ENCODE results near the gene GBA2. TPM values are rescaled to one million over a fixed set of nuclear protein-coding genes. Genes with fewer than 3 reads are reported as not detected.

Gene GBA2
- total RNA-seq, 4 donors from 2014 or later, result 263 to 474 (median 436) TPM

DNA sequence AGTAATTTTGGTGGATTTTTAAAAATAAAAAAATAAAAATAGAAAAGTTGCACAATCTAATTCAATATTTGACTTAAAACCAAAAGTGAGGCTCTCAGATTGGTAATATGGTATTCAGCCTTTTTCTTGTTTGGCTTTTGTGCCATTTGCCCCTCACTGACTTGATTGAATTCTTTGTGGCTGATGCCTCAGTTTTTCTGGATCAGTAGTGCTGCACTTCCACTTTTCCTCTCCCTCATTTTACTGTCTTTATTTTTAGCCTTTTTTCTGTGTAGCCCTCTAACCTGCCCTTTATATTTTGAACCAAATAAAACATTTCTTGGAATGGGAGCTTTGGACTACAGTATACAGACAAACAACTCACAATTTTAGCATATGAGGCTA is 8.9 kb upstream of the GBA2 start:
- TF ChIP-seq, protein P1, sequence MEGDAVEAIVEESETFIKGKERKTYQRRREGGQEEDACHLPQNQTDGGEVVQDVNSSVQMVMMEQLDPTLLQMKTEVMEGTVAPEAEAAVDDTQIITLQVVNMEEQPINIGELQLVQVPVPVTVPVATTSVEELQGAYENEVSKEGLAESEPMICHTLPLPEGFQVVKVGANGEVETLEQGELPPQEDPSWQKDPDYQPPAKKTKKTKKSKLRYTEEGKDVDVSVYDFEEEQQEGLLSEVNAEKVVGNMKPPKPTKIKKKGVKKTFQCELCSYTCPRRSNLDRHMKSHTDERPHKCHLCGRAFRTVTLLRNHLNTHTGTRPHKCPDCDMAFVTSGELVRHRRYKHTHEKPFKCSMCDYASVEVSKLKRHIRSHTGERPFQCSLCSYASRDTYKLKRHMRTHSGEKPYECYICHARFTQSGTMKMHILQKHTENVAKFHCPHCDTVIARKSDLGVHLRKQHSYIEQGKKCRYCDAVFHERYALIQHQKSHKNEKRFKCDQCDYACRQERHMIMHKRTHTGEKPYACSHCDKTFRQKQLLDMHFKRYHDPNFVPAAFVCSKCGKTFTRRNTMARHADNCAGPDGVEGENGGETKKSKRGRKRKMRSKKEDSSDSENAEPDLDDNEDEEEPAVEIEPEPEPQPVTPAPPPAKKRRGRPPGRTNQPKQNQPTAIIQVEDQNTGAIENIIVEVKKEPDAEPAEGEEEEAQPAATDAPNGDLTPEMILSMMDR (IDR thresholded peaks at IDR 0.05), result no peak
- no peak for TF ChIP-seq POLR2A (IDR thresholded peaks at IDR 0.05)
- Histone ChIP-seq H3K9me3 (no peaks in the 10 kb centered on the region), H3K27ac (peak overlapping the region; percentile 86 to 96 (median 94)), H3K4me1 (peaks cover 0 to 16% (median 9%) of the 10 kb centered on the region in 4 donors), H3K4me3 (peak overlapping the region in 2 of 4 donors; percentile 78 to 85), H3K36me3 (peaks cover 0 to 22% (median 0%) of the 10 kb centered on the region in 3 donors), H3K27me3 (no peaks in the 10 kb centered on the region)
- DNase-seq, result no peak

DNA sequence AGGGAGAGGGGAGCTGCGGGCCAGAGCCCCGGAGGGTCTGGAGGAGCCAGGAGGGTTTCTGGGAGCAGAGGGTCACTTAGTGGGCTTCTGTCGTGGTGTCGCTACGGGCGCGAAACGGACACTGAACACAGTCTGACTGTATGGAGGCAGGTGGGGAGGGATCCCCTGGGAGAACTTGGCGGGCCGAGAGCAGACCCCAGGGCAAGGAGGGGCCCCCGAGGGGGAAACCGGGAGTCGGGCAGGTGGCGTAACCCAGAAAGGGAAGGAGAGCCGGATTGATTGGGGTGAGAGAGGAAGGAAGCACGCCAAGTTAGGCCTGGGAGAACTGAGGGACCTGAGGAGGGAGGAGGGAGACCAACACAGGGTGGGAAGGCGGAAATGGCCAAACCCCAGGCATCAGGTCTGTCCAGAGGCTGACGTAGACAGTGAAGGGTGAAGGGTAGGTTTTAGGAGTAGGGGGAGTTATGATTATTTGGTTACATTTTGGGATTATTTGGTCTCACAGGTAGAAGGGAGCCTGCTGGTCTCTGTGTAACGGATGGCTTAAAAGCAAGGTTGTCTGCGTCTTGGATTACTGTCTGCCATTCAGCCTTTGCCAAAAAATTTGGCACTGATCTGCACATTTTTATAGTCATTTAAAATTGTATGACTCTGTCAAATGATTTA is 8.3 kb upstream of the GBA2 start:
- no peak for TF ChIP-seq POLR2A (IDR thresholded peaks at IDR 0.05)
- TF ChIP-seq, protein P1 (IDR thresholded peaks at IDR 0.05), result no peak
- Histone ChIP-seq H3K4me1 (peaks cover 0 to 16% (median 9%) of the 10 kb centered on the region in 4 donors), H3K4me3 (peak overlapping the region; percentile 69 to 85 (median 79)), H3K36me3 (peaks cover 0 to 27% (median 0%) of the 10 kb centered on the region in 3 donors), H3K9me3 (no peaks in the 10 kb centered on the region), H3K27me3 (no peaks in the 10 kb centered on the region), H3K27ac (peak overlapping the region; percentile 86 to 96 (median 94))
- peak in 2 of 3 donors; percentile 45 to 66 for DNase-seq

DNA sequence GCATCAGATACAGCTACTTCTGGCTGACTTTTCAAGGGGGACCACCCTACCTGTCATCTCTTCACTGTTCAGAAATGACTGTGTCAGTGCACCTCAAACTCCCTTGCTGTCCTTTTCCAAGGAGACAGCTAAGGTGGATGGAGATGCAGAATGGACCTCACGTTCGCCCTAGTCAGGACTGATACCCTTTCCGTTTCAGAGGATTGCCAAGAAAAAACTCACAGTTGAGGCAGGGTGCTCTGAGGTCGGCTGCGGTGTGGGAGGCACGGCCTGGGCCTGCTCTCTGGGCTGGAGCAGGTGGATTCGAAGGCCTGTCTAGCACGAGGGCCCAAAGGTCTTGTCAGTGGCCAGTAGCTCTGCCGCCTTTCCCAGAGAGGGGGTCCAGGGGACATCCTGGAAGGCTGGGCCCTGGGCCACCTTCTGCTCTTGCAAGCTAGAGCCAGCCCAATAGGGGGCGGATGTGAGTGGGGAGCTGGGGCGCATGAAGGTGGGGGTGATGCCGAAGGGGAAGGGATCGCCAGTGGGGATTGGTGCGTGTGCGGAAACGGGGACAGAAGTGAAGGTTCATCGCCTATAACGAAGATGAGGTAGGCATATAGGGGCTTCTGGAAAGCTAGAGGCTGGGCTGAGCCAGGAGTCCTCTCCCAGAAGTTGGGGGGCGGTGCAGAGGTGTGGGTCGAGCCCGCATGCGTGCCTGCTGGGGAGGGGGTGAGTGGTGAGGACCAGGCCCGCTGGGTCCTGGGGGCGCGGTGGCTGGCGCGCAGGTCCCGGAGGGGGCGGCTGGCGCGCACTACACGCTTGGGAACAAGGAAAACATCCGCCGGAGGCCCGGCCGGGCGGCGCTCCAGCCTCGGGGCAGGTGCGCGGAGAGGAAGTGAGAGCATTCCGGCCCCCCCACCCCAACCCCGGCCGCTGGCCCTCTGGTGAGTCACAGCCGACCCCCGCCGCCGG is 7.5 kb upstream of the GBA2 start:
- peak in 1 of 2 donors; percentile 15 for TF ChIP-seq POLR2A (IDR thresholded peaks at IDR 0.05)
- TF ChIP-seq, protein P1 (IDR thresholded peaks at IDR 0.05), result peak; percentile 61 to 83 (median 74)
- Histone ChIP-seq H3K4me1 (peaks cover 0 to 16% (median 9%) of the 10 kb centered on the region in 4 donors), H3K27ac (peak overlapping the region; percentile 86 to 96 (median 94)), H3K36me3 (peaks cover 0 to 35% (median 0%) of the 10 kb centered on the region in 3 donors), H3K4me3 (peak overlapping the region; percentile 69 to 85 (median 79)), H3K9me3 (no peaks in the 10 kb centered on the region), H3K27me3 (no peaks in the 10 kb centered on the region)
- peak; percentile 83 to 90 (median 85) for DNase-seq

DNA sequence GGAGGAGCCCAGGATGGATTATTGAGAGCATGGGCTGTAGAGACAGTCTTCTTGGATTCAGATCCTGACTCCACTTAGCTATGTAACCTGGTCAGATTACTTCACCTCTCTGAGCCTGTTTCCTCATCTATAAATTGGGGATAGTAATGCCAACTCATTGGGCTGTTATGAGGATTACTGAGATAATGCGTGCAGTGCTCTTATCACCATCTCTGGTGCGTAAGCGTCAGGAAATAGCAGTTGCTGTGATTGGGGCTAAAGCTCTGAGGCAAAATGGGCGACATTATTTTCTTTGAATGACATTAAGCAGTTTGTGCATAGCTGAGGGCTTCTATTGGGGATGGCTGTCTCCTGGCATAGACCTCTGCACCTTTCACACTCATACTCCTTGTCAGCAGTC is 6.0 kb upstream of the GBA2 start:
- Histone ChIP-seq H3K9me3 (no peaks in the 10 kb centered on the region), H3K27ac (no peak overlapping the region), H3K4me1 (peaks cover 0 to 23% (median 9%) of the 10 kb centered on the region in 4 donors), H3K4me3 (no peak overlapping the region), H3K27me3 (no peaks in the 10 kb centered on the region), H3K36me3 (peaks cover 0 to 47% (median 0%) of the 10 kb centered on the region in 3 donors)
- TF ChIP-seq, protein P1 (IDR thresholded peaks at IDR 0.05), result no peak
- no peak for TF ChIP-seq POLR2A (IDR thresholded peaks at IDR 0.05)
- DNase-seq, result no peak

DNA sequence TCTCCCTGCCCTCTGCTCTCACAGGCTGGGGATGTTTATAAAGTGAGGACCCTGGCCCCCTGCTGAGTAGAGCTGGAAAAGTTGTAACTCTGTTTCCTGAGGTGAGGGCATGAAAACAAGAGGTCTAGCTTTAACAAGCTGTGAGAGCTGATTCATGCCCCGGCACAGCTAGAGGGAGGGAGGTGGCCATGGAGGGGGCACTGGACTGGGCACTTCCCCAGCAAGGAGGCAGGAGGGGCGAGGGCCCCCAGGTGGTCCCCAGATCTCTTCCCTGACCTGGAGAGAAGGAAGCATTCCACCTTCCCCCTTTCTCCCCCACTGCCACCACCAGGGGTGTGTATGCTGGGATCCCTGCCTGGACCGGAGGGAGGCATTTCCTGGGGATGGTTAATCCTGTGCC is 5.2 kb upstream of the GBA2 start, which contains the start of gene MSMP:
Gene MSMP, minus strand, starts transcription at position 13 of the 400 bp plus-strand sequence. CDS start 147 bp downstream, outside the sequence.
- Histone ChIP-seq H3K27me3 (no peaks in the 10 kb centered on the region), H3K9me3 (no peaks in the 10 kb centered on the region), H3K36me3 (peaks cover 0 to 47% (median 0%) of the 10 kb centered on the region in 3 donors), H3K27ac (no peak within 1 kb of the TSS), H3K4me3 (no peak within 1 kb of the TSS), H3K4me1 (peaks cover 0 to 27% (median 9%) of the 10 kb centered on the region in 4 donors)
- no peak for DNase-seq
- no peak for TF ChIP-seq POLR2A (IDR thresholded peaks at IDR 0.05)
- TF ChIP-seq, protein P1 (IDR thresholded peaks at IDR 0.05), result no peak

Measured in Peyer's patch (tissue), 4 donors.